GM19099 (cell line): Measurements from ENCODE around the gene NOS1.

ENCODE experiments used
- POLR2A ChIP-seq: IDR thresholded peaks from 3 replicates; pipeline ENCODE4 v1.6.1; 2011; ENCODE audit warnings: low read depth; ENCODE audit not compliant: insufficient read length; ENCODE audit errors: extremely low read depth

The NOS1 gene

GRCh38 chr12:117255386-117255785 is 106.0 kb downstream of the NOS1 start:
- TF ChIP-seq POLR2A, result no peak

- no peak for TF ChIP-seq POLR2A
Measured at GRCh38 chr12:117243488-117243887, 117.9 kb downstream of the NOS1 start.

GRCh38 chr12:117241697-117242096 is 119.7 kb downstream of the NOS1 start:
- TF ChIP-seq POLR2A, result no peak

- TF ChIP-seq POLR2A, result no peak
Measured at GRCh38 chr12:117240081-117240755, 121.2 kb downstream of the NOS1 start.

GRCh38 chr12:117236456-117237001 is 124.9 kb downstream of the NOS1 start:
- no peak for TF ChIP-seq POLR2A

- no peak for TF ChIP-seq POLR2A
Measured at GRCh38 chr12:117235261-117235660, 126.2 kb downstream of the NOS1 start.

- no peak for TF ChIP-seq POLR2A
Measured at GRCh38 chr12:117234441-117234840, 127.0 kb downstream of the NOS1 start.

- TF ChIP-seq POLR2A, result no peak
Measured at GRCh38 chr12:117231750-117232149, 129.7 kb downstream of the NOS1 start.

- no peak for TF ChIP-seq POLR2A
Measured at GRCh38 chr12:117228239-117228638, 133.2 kb downstream of the NOS1 start.

- TF ChIP-seq POLR2A, result no peak
Measured at GRCh38 chr12:117227000-117227653, 134.3 kb downstream of the NOS1 start.

GRCh38 chr12:117226505-117226904 is 134.9 kb downstream of the NOS1 start:
- TF ChIP-seq POLR2A, result no peak

GRCh38 chr12:117225179-117225578 is 136.2 kb downstream of the NOS1 start:
- no peak for TF ChIP-seq POLR2A

- TF ChIP-seq POLR2A, result no peak
Measured at GRCh38 chr12:117218149-117218548, 143.3 kb downstream of the NOS1 start.

GRCh38 chr12:117216686-117217085 is 144.7 kb downstream of the NOS1 start:
- TF ChIP-seq POLR2A, result no peak

GRCh38 chr12:117214797-117215196 is 146.6 kb downstream of the NOS1 start:
- no peak for TF ChIP-seq POLR2A

GRCh38 chr12:117213295-117213808 is 148.1 kb downstream of the NOS1 start:
- TF ChIP-seq POLR2A, result no peak
